Measurements from ENCODE around the gene NIM1K. TPM values are rescaled to one million over a fixed set of nuclear protein-coding genes. Genes with fewer than 3 reads are reported as not detected.
"Not testable (repeated sequence)": the region's sequence is repeated elsewhere in the genome, so short reads cannot be mapped to it uniquely, and the experiment has no call there.

NIM1K gene
- total RNA-seq, 1 donor from 2014 or later, result 0.35 TPM

- DNase-seq (ENCODE audit: low read depth), result peak; percentile 65
Observed at GRCh38 chr5:43190755-43191603, 1.0 kb upstream of the NIM1K start.

- DNase-seq (ENCODE audit: low read depth), result peak; percentile 28
Observed at GRCh38 chr5:43192558-43193180, 644 bp downstream of the NIM1K start.

GRCh38 chr5:43193181-43193893, 1.3 kb downstream of the NIM1K start:
- DNase-seq (ENCODE audit: low read depth), result peak; percentile 68

GRCh38 chr5:43193894-43194265, 1.9 kb downstream of the NIM1K start:
- DNase-seq (ENCODE audit: low read depth), result no peak

GRCh38 chr5:43195670-43196265, 3.7 kb downstream of the NIM1K start:
- no peak for DNase-seq (ENCODE audit: low read depth)

- no peak for DNase-seq (ENCODE audit: low read depth)
Observed at GRCh38 chr5:43197535-43197934, 5.5 kb downstream of the NIM1K start.

GRCh38 chr5:43201442-43201841, 9.4 kb downstream of the NIM1K start:
- DNase-seq (ENCODE audit: low read depth), result not testable (repeated sequence)

GRCh38 chr5:43202380-43202779, 10.4 kb downstream of the NIM1K start:
- DNase-seq (ENCODE audit: low read depth), result no peak

GRCh38 chr5:43203373-43203772, 11.3 kb downstream of the NIM1K start:
- DNase-seq (ENCODE audit: low read depth), result no peak

GRCh38 chr5:43204958-43205357, 12.9 kb downstream of the NIM1K start:
- DNase-seq (ENCODE audit: low read depth), result no peak

- DNase-seq (ENCODE audit: low read depth), result peak; percentile 26
Observed at GRCh38 chr5:43207601-43208000, 15.6 kb downstream of the NIM1K start.

GRCh38 chr5:43208658-43209057, 16.6 kb downstream of the NIM1K start:
- no peak for DNase-seq (ENCODE audit: low read depth)

GRCh38 chr5:43209060-43209459, 17.0 kb downstream of the NIM1K start:
- DNase-seq (ENCODE audit: low read depth), result no peak

GRCh38 chr5:43209833-43210232, 17.8 kb downstream of the NIM1K start:
- DNase-seq (ENCODE audit: low read depth), result no peak

GRCh38 chr5:43210570-43210969, 18.5 kb downstream of the NIM1K start:
- no peak for DNase-seq (ENCODE audit: low read depth)

- DNase-seq (ENCODE audit: low read depth), result no peak
Observed at GRCh38 chr5:43213951-43214350, 21.9 kb downstream of the NIM1K start.

- DNase-seq (ENCODE audit: low read depth), result no peak
Observed at GRCh38 chr5:43215073-43215631, 23.1 kb downstream of the NIM1K start.

GRCh38 chr5:43216941-43217340, 24.9 kb downstream of the NIM1K start:
- DNase-seq (ENCODE audit: low read depth), result no peak

GRCh38 chr5:43219120-43219519, 27.1 kb downstream of the NIM1K start:
- no peak for DNase-seq (ENCODE audit: low read depth)

- no peak for DNase-seq (ENCODE audit: low read depth)
Observed at GRCh38 chr5:43221502-43221901, 29.5 kb downstream of the NIM1K start.

- no peak for DNase-seq (ENCODE audit: low read depth)
Observed at GRCh38 chr5:43225649-43226245, 33.7 kb downstream of the NIM1K start.
